ENCODE data around the gene DDX10.

DDX10 gene

DNA sequence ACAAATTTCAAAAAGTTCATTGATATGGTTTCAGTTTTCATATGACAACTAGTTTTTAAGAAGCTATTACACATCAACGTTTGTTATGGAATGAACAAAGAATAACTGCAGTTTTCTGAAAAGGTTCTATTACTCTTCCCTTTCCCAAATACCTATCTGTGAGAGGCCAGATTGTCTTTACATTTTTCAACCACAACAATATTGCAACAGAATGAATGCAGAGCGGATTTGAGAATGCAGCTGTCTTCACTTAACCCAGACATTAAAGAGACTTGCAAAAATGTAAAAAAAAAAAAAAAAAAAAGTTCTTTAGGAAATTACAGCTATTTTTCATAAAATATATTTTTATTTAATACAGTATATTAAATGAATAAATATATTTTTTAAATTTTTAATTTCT lies 250.8 kb downstream of the DDX10 start:
- no peak for DNase-seq

- no peak for DNase-seq
These were observed 251.4 kb downstream of the DDX10 start for GRCh38 chr11:108916290-108916689.

DNA sequence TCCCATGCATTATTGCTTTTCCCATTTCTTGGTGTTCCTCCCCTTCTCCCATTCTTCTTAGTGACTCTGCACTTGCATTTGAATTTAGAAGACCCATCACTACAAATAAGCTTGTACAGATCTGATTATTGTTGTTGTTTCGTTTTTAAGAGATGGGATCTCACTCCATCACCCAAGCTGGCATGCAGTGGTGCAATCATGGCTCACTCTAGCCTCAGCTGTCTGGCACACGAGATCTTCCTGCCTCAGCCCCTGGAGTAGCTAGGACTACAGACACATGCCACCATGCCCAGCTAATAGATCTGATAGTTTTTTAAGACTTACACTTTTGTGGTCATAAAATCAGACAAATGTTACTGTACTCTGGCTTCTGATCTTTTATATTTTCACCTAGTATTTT lies 252.1 kb downstream of the DDX10 start:
- DNase-seq: no peak

DNA sequence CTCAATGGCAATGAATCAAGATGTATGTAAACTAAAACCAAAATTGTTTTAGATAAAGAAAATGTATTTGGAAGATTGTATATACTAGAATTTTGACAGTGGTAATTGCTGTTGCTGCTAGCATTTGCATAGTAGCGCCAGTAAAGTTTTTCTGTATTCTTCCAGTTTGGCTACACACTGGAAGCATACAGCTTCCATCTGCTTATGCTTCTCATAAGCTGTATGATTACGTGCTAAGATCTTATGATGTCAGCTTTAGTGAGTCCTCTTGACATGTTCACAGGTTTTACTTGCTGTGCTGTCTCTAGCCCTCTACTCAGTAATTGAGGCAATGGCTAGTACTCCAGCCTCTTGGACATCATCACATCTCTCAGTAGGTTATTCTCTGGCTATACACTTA lies 256.3 kb downstream of the DDX10 start:
- no peak for DNase-seq

DNA sequence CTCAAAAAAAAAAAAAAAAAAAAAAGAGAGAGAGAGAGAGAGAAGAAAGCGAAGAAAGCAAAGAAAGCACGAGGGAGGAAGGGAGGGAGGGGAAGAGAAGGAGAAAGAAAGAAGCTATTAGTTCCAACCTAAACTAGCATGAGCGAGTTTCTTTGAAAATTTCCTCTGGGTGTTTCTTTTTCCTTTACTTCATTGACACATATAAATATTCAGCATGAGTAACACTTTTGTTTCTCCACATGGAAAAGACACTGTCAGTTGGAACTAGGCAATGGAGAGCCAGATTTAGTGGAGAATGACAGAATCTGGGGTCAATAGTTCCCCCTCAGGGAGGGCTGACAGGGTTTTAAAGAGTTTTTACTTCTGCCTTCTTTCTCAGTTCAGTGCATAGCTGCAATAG lies 257.4 kb downstream of the DDX10 start:
- DNase-seq: no peak

- DNase-seq: no peak
These were observed 258.5 kb downstream of the DDX10 start for GRCh38 chr11:108923413-108923812.

DNA sequence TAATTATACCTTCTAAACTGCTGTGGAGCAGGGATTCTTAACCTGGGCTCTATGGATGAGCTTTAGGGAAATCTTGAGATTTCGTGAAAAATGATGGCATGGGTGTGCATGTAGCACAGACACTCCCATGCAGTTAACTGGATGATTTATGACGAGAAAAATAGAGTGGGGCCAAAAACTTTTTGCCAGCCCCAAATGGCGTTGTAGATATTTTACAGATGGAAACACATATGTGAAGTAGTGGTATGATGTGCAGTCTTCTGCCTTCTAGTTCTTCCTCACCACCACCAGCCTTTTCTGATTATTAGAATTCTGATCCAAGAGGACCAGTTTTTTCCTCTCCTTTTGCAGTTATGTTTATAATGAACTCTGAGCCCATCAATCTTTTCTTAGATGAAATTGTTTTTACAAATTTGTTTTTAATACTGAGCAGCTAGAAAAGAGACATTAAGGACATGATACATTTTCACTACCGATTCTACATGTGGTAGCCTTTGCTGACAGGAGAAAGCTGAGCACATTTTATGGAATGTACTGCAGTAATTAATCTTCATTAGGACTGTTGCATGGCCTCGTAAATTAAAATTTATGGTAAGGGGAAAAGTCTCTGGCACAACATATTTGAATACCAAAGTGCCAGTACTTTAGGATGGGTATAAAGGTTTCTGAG lies 261.4 kb downstream of the DDX10 start:
- DNase-seq: no peak

GRCh38 chr11:108926841-108927577 lies 262.1 kb downstream of the DDX10 start:
- no peak for DNase-seq

DNA sequence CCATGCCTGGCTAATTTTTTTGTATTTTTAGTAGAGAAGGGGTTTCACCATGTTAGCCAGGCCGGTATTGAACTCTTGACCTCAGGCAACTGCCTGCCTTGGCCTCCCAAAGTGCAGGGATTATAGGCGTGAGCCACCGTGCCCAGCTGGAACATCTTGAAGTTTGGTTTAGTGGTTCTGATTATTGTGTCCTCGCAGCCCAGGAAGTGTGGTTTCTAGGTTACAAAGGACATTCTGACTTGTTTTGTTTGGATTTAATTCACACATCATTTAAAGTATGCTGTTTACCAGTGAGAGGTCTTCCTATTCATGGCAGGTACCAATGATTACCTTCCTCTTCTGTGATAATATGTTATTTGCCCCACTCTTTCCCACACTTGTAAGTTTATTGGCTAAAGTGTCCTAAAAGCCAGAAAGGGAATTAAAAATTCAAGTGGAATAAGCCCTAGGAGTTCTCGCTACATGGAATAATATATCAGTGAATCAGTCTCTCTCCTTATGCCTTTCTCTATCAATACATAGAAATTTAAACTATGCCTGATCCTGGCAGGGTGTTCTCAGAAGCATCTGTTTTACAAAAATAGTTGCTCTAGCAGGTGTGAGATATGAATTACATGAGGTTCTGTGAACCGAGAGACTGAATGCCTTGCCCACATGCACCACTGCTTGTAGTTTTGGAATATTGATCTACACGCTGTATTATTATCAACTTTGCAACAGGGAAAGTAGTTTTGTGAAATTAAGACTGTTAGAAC lies 263.1 kb downstream of the DDX10 start:
- no peak for DNase-seq

- no peak for DNase-seq
These were observed 264.4 kb downstream of the DDX10 start for GRCh38 chr11:108929241-108929640.

- no peak for DNase-seq
These were observed 266.3 kb downstream of the DDX10 start for GRCh38 chr11:108931168-108931567.

DNA sequence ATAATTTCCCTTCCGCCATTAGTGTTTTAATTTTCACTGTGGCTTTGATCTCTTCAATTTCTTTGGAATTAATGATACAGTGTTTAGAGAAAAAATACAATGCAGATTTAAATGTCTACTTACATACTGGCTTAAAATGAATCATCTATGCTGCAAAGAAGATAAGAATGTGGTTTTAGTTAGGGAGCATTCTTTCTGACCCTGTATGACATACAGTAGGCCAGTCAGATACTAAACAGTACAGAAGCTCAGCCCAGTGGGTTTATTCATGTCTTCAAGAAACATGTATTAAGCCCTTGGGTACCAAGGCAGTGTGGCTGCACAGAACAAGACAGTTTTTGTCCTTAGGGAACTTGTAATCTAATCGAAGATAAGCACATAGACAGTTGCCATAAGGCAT lies 268.8 kb downstream of the DDX10 start:
- DNase-seq: no peak

- no peak for DNase-seq
These were observed 269.4 kb downstream of the DDX10 start for GRCh38 chr11:108934289-108934688.

DNA sequence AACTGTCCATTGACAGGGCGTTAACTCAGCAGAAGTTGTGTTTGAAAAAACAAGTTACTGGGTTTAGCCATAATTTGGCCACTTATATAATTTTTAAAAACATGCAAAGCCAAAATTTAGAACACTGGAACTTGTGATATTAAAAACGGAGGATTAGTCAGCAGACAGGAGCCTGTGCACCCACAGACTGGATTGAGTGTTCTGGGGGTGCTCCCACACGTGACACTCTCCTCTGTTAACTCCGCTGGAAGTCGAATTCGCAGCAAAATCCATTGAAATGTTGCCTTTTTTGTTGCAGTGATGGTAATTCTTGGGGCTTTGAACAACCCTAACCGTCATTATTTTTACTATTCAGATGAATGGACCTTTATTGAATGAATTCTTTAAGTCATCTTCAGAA lies 269.8 kb downstream of the DDX10 start:
- DNase-seq: no peak

GRCh38 chr11:108937746-108938145 lies 272.9 kb downstream of the DDX10 start:
- DNase-seq: no peak

GRCh38 chr11:108938604-108939003 lies 273.7 kb downstream of the DDX10 start:
- no peak for DNase-seq

GRCh38 chr11:108939135-108939534 lies 274.3 kb downstream of the DDX10 start:
- no peak for DNase-seq

DNA sequence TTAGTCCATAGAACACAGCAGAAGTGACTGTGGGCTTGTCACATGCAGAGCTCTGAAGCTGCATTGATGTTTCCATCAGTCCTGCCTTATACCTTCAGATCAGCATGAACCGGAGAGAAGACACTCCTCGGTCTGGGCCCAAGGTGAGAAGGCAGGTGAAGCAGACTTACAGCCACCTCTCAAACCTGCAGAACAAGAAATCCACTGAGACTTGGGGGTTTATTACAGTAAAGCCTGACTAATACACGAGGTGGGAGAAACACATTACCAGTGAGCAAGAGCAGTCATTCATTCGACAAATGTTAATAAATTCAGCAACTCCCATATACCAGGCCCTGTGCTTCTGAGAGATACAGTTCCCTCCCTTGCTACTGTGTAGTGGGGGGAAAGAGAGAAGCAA lies 279.0 kb downstream of the DDX10 start:
- DNase-seq: no peak

- DNase-seq: no peak
These were observed 279.8 kb downstream of the DDX10 start for GRCh38 chr11:108944471-108945178.

GRCh38 chr11:108945341-108945740 lies 280.5 kb downstream of the DDX10 start:
- DNase-seq: no peak

DNA sequence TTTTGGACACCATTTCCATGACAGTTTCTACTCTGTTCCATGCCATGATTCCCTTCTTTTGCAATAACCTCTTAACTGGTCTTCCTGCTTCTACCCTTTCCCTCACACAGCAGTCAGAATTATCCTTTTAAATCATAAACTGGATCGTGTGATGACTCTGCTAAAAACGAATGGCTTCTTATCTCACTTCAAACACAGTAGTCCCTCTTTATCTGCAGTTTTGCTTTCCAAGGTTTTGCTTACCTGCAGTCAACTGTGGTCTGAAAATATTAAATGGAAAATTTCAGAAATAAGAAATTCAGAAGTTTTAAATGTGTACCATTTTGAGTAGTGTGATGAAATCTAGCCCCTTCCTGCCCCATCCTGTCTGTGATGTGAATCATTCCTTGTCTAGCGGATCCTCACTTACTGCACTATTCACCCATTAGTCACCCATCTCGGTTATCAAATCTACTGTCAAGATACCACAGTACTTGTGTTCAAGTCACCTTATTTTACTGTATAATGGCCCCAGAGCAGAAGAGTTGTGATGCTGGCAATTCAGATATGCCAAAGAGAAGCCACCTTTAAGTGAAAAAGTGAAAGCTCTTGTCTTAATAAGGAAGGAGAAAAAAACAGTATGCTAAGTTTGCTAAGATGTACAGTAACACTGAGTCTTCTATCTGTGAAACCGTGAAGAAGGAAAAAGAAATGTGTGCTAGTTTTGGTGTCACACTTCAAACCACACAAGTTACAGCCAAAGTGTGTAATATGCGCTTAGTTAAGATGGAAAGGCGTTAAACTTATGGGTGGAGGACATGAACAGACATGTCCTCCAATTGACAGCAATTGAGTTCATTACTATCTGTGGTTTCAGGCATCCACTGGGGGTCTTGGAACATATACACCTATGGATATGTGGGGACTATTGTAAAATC lies 283.0 kb downstream of the DDX10 start:
- DNase-seq: no peak
